Glutamatergic neuron (in vitro differentiated cells): ENCODE results near the gene ACVR2A. TPM values are rescaled to one million over a fixed set of nuclear protein-coding genes. Genes with fewer than 3 reads are reported as not detected.
A peak's percentile ranks its signal among the peaks of the same experiment; 100 is the strongest.

ENCODE experiments used
- DNase-seq: peaks from one replicate; pipeline ENCODE4 v3.0.0; 2022
- H3K27ac Mint-ChIP-seq: one replicate; pipeline ENCODE4 v1.8.0; 2020; ENCODE audit warnings: mild to moderate bottlenecking, mixed read lengths, inconsistent platforms; ENCODE audit not compliant: unreplicated experiment
- H3K27me3 Mint-ChIP-seq: one replicate; pipeline ENCODE4 v1.8.0; 2020; ENCODE audit warnings: mild to moderate bottlenecking, moderate library complexity, mixed read lengths, inconsistent platforms; ENCODE audit not compliant: unreplicated experiment
- H3K36me3 Mint-ChIP-seq: one replicate; pipeline ENCODE4 v1.8.0; 2020; ENCODE audit warnings: mild to moderate bottlenecking, mixed read lengths, inconsistent platforms; ENCODE audit not compliant: unreplicated experiment
- H3K4me1 Mint-ChIP-seq: one replicate; pipeline ENCODE4 v1.8.0; 2020; ENCODE audit warnings: mild to moderate bottlenecking, low read depth, mixed read lengths, inconsistent platforms; ENCODE audit not compliant: unreplicated experiment
- H3K4me3 Mint-ChIP-seq: one replicate; pipeline ENCODE4 v1.8.0; 2020; ENCODE audit warnings: mild to moderate bottlenecking, mixed read lengths, inconsistent platforms; ENCODE audit not compliant: unreplicated experiment
- H3K9me3 Mint-ChIP-seq: one replicate; pipeline ENCODE4 v1.8.0; 2020; ENCODE audit warnings: mild to moderate bottlenecking, moderate library complexity, mixed read lengths, inconsistent platforms; ENCODE audit not compliant: unreplicated experiment
- CTCF ChIP-seq: fragments of 200-600 bp; sonication (generic); IDR thresholded peaks from one replicate; pipeline ENCODE4 v1.5.0; 2021; ENCODE audit not compliant: partially characterized antibody, unreplicated experiment
- long read RNA-seq: library from polyadenylated mRNA; unstranded; transcript quantifications from one replicate; pipeline ENCODE4 v2.0.0, GENCODE V29; 2020; ENCODE audit not compliant: unreplicated experiment
- total RNA-seq: library from RNA; stranded (reverse); fragmentation: NEBNext Ultra II Directional; extraction: Animal tissue kit (Norgen Biotek cat#: 25700); gene quantifications from one replicate; pipeline ENCODE4 v1.2.1, GENCODE V29; 2021; ENCODE audit not compliant: unreplicated experiment

Gene ACVR2A
- total RNA-seq, result 110 TPM
- long read RNA-seq, full-length matches to known transcripts, result 20 of 28 reads
- long read RNA-seq, partial matches to known transcripts, result 2 of 28 reads
- long read RNA-seq, other reads (novel, unspliced or antisense), result 6 of 28 reads

- Mint-ChIP-seq H3K27ac (peak within 1 kb of the TSS; percentile 95), H3K9me3 (peaks cover 13% of the 10 kb centered on the region), H3K27me3 (peaks cover 16% of the 10 kb centered on the region), H3K36me3 (no peaks in the 10 kb centered on the region), H3K4me3 (peak within 1 kb of the TSS; percentile 90), H3K4me1 (peaks cover 25% of the 10 kb centered on the region)
- TF ChIP-seq CTCF, result no peak
- DNase-seq, result peak; percentile 43
Measured at GRCh38 chr2:147844697-147845410, at the start of gene ACVR2A. Gene ACVR2A, plus strand, starts transcription at chr2:147845029. Its CDS starts 124 bp downstream, at chr2:147845153.

GRCh38 chr2:147800316-147800715 lies 44.5 kb upstream of the ACVR2A start:
- TF ChIP-seq CTCF, result no peak
- no peaks in the 10 kb centered on the region for H3K27me3 Mint-ChIP-seq

GRCh38 chr2:147806846-147807245 lies 38.0 kb upstream of the ACVR2A start:
- Mint-ChIP-seq H3K4me1 (peaks cover 4% of the 10 kb centered on the region), H3K27me3 (no peaks in the 10 kb centered on the region), H3K27ac (no peak overlapping the region), H3K36me3 (no peaks in the 10 kb centered on the region), H3K9me3 (peaks cover 1% of the 10 kb centered on the region), H3K4me3 (no peak overlapping the region)
- no peak for TF ChIP-seq CTCF
- DNase-seq, result no peak

More at GRCh38 chr2:147800316-147800715, 44.5 kb upstream of the ACVR2A start:
- H3K27ac Mint-ChIP-seq, result no peak overlapping the region
- H3K9me3 Mint-ChIP-seq, result no peaks in the 10 kb centered on the region
- H3K36me3 Mint-ChIP-seq, result no peaks in the 10 kb centered on the region
- H3K4me3 Mint-ChIP-seq, result no peak overlapping the region
- DNase-seq, result no peak
- H3K4me1 Mint-ChIP-seq, result peaks cover 2% of the 10 kb centered on the region

- H3K4me3 Mint-ChIP-seq, result no peak overlapping the region
- H3K9me3 Mint-ChIP-seq, result peaks cover 1% of the 10 kb centered on the region
- H3K27ac Mint-ChIP-seq, result no peak overlapping the region
- DNase-seq, result no peak
- no peak for TF ChIP-seq CTCF
- H3K4me1 Mint-ChIP-seq, result peaks cover 4% of the 10 kb centered on the region
- no peaks in the 10 kb centered on the region for H3K27me3 Mint-ChIP-seq
- H3K36me3 Mint-ChIP-seq, result no peaks in the 10 kb centered on the region
Measured at GRCh38 chr2:147808520-147808919, 36.3 kb upstream of the ACVR2A start.
